ENCODE measurements around the gene PTPRN. TPM values are rescaled to one million over a fixed set of nuclear protein-coding genes. Genes with fewer than 3 reads are reported as not detected.
A peak's percentile ranks its signal among the peaks of the same experiment; 100 is the strongest.

PTPRN gene
- total and polyA plus RNA-seq, 9 of the 15 experiments (the other 6 are each of a cell fraction or from before 2014, with no cell fraction given), result 0.15 to 2.4 (median 0.43) TPM; not detected in 1

GRCh38 chr2:219287580-219288265 lies 21.5 kb downstream of the PTPRN start (continued):
- TF ChIP-seq RB1 (IDR thresholded peaks at IDR 0.05; ENCODE audit: low read depth), result no peak
- no peak for TF ChIP-seq ZKSCAN3 (CRISPR knock-in tag; IDR thresholded peaks at IDR 0.05)
- TF ChIP-seq PRDM10 (IDR thresholded peaks at IDR 0.05; ENCODE audit: partially characterized antibody), result no peak
- no peak for TF ChIP-seq MNT (conservative IDR thresholded peaks at IDR 0.05)
- no peak for TF ChIP-seq NCOA4 (IDR thresholded peaks at IDR 0.05; ENCODE audit: partially characterized antibody)
- no peak for TF ChIP-seq STAG1 (CRISPR knock-in tag; IDR thresholded peaks at IDR 0.05; ENCODE audit: borderline replicate concordance)
- peak; percentile 80; the same call in 1 of the 2 replicates for TF ChIP-seq ZNF592 (IDR thresholded peaks at IDR 0.05)
- no peak for TF ChIP-seq ATF4 (CRISPR knock-in tag; IDR thresholded peaks at IDR 0.05)
- no peak for TF ChIP-seq RBM17 (IDR thresholded peaks at IDR 0.05; ENCODE audit: borderline replicate concordance, low read depth, low read length)
- TF ChIP-seq PURB (CRISPR knock-in tag; IDR thresholded peaks at IDR 0.05; ENCODE audit: low read depth), result no peak
- TF ChIP-seq ZNF165 (CRISPR knock-in tag; IDR thresholded peaks at IDR 0.05; ENCODE audit: borderline replicate concordance), result no peak
- TF ChIP-seq, protein P1, sequence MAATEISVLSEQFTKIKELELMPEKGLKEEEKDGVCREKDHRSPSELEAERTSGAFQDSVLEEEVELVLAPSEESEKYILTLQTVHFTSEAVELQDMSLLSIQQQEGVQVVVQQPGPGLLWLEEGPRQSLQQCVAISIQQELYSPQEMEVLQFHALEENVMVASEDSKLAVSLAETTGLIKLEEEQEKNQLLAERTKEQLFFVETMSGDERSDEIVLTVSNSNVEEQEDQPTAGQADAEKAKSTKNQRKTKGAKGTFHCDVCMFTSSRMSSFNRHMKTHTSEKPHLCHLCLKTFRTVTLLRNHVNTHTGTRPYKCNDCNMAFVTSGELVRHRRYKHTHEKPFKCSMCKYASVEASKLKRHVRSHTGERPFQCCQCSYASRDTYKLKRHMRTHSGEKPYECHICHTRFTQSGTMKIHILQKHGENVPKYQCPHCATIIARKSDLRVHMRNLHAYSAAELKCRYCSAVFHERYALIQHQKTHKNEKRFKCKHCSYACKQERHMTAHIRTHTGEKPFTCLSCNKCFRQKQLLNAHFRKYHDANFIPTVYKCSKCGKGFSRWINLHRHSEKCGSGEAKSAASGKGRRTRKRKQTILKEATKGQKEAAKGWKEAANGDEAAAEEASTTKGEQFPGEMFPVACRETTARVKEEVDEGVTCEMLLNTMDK (IDR thresholded peaks at IDR 0.05; ENCODE audit: borderline replicate concordance, insufficient read depth, low read depth, low read length, poor library complexity, severe bottlenecking), result no peak
- no peak for TF ChIP-seq CC2D1A (IDR thresholded peaks at IDR 0.05)
- no peak for TF ChIP-seq NFIX (CRISPR knock-in tag; IDR thresholded peaks at IDR 0.05; ENCODE audit: low read depth)
